Measurements from ENCODE around the gene USP48.

- no peak for TF ChIP-seq CTCF (IDR thresholded peaks at IDR 0.05; ENCODE audit: low read depth, low read length)
- TF ChIP-seq EZH2phosphoT487 (IDR thresholded peaks at IDR 0.05; ENCODE audit: low read depth), result no peak
Observed at GRCh38 chr1:21732664-21733063, 50.3 kb downstream of the USP48 start.
